Peyer's patch (tissue), 4 donors: ENCODE measurements around the gene SLC7A4.

Experiments
- CTCF ChIP-seq, 6 experiments: fragments of 450-650 bp in 4 of 6; fragments of 200-600 bp in 2 of 6; sonication (generic) in 1 of 6; IDR thresholded peaks; one replicate each; pipeline ENCODE4 v1.5.1; 2017 to 2019; ENCODE audit warnings: antibody characterized with exemption in 6 of 6, mild to moderate bottlenecking in 3 of 6, moderate library complexity in 1 of 6
- POLR2A ChIP-seq, 2 donors: fragments of 450-650 bp; IDR thresholded peaks; one replicate each; pipeline ENCODE4 v1.5.1; 2017; ENCODE audit warnings: antibody characterized with exemption in 2 of 2, mild to moderate bottlenecking in 2 of 2, moderate library complexity in 2 of 2

GRCh38 chr22:21025763-21026755 is 6.3 kb downstream of the SLC7A4 start:
- no peak for TF ChIP-seq CTCF (IDR thresholded peaks at IDR 0.05)
- TF ChIP-seq POLR2A (IDR thresholded peaks at IDR 0.05), result no peak
